ENCODE measurements around the gene APBB2. TPM values are rescaled to one million over a fixed set of nuclear protein-coding genes. Genes with fewer than 3 reads are reported as not detected.

APBB2 gene
- total RNA-seq, 1 experiment from 2014 or later, result 80.7 TPM

DNA sequence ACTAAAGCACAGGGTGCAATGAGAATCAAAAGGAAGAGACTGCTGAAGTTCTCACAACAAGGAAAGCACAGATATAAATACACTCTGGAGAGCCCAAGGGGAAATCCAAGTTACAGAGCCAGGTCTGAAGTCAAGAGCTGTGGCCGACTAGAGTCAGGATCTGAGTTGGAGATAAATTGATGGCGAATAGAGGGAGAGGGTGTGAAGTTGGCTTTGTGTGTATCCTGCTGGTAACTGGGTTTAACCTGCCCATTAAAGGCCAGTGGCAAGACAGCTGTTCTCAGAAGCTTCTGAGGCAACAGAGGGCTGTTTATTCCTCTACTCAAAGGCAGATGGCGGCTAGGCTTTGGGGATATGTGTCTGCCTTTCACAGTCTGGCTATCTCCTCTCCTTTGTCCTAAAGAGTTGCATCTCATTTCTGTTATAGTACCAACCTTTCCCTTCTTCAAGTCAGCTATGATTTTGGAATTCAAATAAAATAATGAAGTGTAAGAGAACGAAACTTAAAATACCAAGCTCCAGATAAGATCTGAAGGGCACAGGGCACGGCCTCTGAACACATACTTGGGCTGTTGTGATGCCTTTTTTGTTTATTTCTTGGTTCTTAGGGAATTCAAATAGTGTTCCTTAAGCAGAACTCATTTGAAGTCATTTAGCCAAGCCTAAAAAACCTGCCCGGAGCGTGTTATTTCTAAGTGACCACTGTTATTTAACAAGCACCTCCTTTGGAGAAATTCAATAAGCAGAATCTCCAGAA, 142.1 kb downstream of the APBB2 start:
- H3K9me3 ChIP-seq, result no peaks in the 10 kb centered on the region
- intact Hi-C loops (cut with micrococcal nuclease; ENCODE audit: unreplicated experiment), result no loop called here
- ChIA-PET CTCF (no interaction called here), POLR2A (no interaction called here)
- BruUV-seq (replicated peaks), result no TSS peak
- H3K36me3 Mint-ChIP-seq (ENCODE audit: insufficient read depth, unreplicated experiment), result peaks cover 27% of the 10 kb centered on the region
- H3K27me3 ChIP-seq (replicated peaks; ENCODE audit: control insufficient read depth, insufficient read depth, low read length), result no peaks in the 10 kb centered on the region
- no peak overlapping the region for H3K4me3 ChIP-seq (ENCODE audit: low read depth, low read length)
- no peaks in the 10 kb centered on the region for H3K27me3 Mint-ChIP-seq (ENCODE audit: insufficient read depth, unreplicated experiment)
- H3K36me3 ChIP-seq (ENCODE audit: control insufficient read depth, insufficient read depth, low read length), result no peaks in the 10 kb centered on the region
- H3K4me3 Mint-ChIP-seq (ENCODE audit: unreplicated experiment), result no peak overlapping the region
- H3K27ac Mint-ChIP-seq (ENCODE audit: unreplicated experiment), result peak overlapping the region; percentile 48
- H3K4me1 Mint-ChIP-seq (ENCODE audit: low read depth, unreplicated experiment), result peaks cover 41% of the 10 kb centered on the region
- peaks cover 47% of the 10 kb centered on the region for H3K4me1 ChIP-seq
- no peaks in the 10 kb centered on the region for H3K9me3 Mint-ChIP-seq (ENCODE audit: unreplicated experiment)
- no peak for DNase-seq
- TF ChIP-seq, protein P1, sequence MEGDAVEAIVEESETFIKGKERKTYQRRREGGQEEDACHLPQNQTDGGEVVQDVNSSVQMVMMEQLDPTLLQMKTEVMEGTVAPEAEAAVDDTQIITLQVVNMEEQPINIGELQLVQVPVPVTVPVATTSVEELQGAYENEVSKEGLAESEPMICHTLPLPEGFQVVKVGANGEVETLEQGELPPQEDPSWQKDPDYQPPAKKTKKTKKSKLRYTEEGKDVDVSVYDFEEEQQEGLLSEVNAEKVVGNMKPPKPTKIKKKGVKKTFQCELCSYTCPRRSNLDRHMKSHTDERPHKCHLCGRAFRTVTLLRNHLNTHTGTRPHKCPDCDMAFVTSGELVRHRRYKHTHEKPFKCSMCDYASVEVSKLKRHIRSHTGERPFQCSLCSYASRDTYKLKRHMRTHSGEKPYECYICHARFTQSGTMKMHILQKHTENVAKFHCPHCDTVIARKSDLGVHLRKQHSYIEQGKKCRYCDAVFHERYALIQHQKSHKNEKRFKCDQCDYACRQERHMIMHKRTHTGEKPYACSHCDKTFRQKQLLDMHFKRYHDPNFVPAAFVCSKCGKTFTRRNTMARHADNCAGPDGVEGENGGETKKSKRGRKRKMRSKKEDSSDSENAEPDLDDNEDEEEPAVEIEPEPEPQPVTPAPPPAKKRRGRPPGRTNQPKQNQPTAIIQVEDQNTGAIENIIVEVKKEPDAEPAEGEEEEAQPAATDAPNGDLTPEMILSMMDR (IDR thresholded peaks at IDR 0.05; ENCODE audit: insufficient read depth in 1 of 2, low read depth in 1 of 2, low read length in 1 of 2, severe bottlenecking in 1 of 2, unreplicated experiment in 1 of 2), result no peak

DNA sequence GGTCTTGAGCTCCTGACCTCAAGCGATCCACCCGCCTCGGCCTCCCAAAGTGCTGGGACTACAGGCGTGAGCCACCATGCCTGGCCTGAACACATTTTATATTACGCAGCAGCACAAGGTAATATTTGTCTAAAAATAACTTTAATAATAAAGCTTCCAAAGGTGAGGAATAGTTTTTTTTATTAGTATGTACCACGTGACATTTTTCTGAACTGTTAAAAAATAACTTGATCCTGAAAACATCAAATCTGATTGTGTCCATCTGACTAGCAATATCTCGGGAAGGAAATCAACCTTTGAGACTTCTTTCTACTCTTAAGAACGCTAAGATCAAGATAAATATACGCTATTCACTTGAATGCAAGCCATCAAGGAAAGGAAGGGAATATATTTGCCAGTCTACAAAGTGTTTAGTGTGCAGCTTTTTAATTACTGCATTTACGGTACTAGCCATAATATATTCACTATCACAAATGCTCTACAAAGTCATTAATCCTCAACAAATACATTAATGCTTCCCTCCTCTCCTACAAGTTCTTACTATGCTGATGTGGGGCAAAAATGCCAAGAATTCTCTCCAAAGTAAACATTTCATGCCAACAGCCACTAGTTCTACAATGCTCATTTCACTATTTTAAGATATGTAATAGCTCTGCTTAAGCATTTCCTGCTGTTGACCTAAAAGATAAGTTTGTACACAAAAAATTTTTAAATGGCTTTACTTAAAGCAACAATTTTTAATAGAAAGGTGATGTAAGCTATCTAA, 143.6 kb downstream of the APBB2 start:
- Histone ChIP-seq H3K36me3 (ENCODE audit: control insufficient read depth, insufficient read depth, low read length) (no peaks in the 10 kb centered on the region), H3K4me1 (peaks cover 33% of the 10 kb centered on the region), H3K27me3 (replicated peaks; ENCODE audit: control insufficient read depth, insufficient read depth, low read length) (no peaks in the 10 kb centered on the region), H3K4me3 (ENCODE audit: low read depth, low read length) (no peak overlapping the region), H3K9me3 (no peaks in the 10 kb centered on the region)
- Mint-ChIP-seq H3K9me3 (ENCODE audit: unreplicated experiment) (no peaks in the 10 kb centered on the region), H3K4me3 (ENCODE audit: unreplicated experiment) (no peak overlapping the region), H3K4me1 (ENCODE audit: low read depth, unreplicated experiment) (peaks cover 26% of the 10 kb centered on the region), H3K27me3 (ENCODE audit: insufficient read depth, unreplicated experiment) (no peaks in the 10 kb centered on the region), H3K36me3 (ENCODE audit: insufficient read depth, unreplicated experiment) (peaks cover 18% of the 10 kb centered on the region), H3K27ac (ENCODE audit: unreplicated experiment) (no peak overlapping the region)
- no peak for DNase-seq
- intact Hi-C loops (cut with micrococcal nuclease; ENCODE audit: unreplicated experiment), result no loop called here
- ChIA-PET CTCF (no interaction called here), POLR2A (no interaction called here)
- TF ChIP-seq, protein P1 (IDR thresholded peaks at IDR 0.05; ENCODE audit: insufficient read depth in 1 of 2, low read depth in 1 of 2, low read length in 1 of 2, severe bottlenecking in 1 of 2, unreplicated experiment in 1 of 2), result no peak
- BruUV-seq (replicated peaks), result no TSS peak

DNA sequence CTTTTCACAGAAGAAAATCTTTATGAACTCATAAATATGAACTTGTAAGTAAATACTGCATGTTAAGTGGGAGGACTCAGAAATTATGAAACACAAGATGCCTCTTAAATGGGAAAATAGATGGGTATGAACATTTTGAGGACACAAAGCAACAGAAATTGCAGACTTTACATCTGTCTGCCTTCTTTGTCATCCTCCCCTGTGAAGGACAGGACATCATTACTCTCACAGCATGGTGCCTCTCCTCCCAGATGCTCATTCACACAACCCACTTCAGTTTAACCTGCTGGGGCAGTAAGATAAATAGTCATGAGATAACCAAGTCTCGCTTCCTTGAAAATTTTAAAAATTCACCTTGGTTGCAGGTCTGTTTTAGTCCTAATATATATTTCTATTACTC, 144.5 kb downstream of the APBB2 start:
- no peaks in the 10 kb centered on the region for H3K27me3 Mint-ChIP-seq (ENCODE audit: insufficient read depth, unreplicated experiment)
- BruUV-seq (replicated peaks), result no TSS peak

More for the DNA sequence above, 144.5 kb downstream of the APBB2 start:
- no peaks in the 10 kb centered on the region for H3K36me3 ChIP-seq (ENCODE audit: control insufficient read depth, insufficient read depth, low read length)
- Mint-ChIP-seq H3K4me3 (ENCODE audit: unreplicated experiment) (no peak overlapping the region), H3K36me3 (ENCODE audit: insufficient read depth, unreplicated experiment) (peaks cover 21% of the 10 kb centered on the region), H3K27ac (ENCODE audit: unreplicated experiment) (no peak overlapping the region), H3K4me1 (ENCODE audit: low read depth, unreplicated experiment) (peaks cover 24% of the 10 kb centered on the region), H3K9me3 (ENCODE audit: unreplicated experiment) (no peaks in the 10 kb centered on the region)
- no peaks in the 10 kb centered on the region for H3K27me3 ChIP-seq (replicated peaks; ENCODE audit: control insufficient read depth, insufficient read depth, low read length)
- no peaks in the 10 kb centered on the region for H3K9me3 ChIP-seq
- ChIA-PET POLR2A (no interaction called here), CTCF (no interaction called here)
- H3K4me3 ChIP-seq (ENCODE audit: low read depth, low read length), result no peak overlapping the region
- peaks cover 27% of the 10 kb centered on the region for H3K4me1 ChIP-seq
- DNase-seq, result no peak
- TF ChIP-seq, protein P1 (IDR thresholded peaks at IDR 0.05; ENCODE audit: insufficient read depth in 1 of 2, low read depth in 1 of 2, low read length in 1 of 2, severe bottlenecking in 1 of 2, unreplicated experiment in 1 of 2), result no peak
- intact Hi-C loops (cut with micrococcal nuclease; ENCODE audit: unreplicated experiment), result no loop called here

Measured in Caco-2 (cell line).